ENCODE results near the gene APOLD1.

APOLD1 gene

GRCh38 chr12:12786706-12787601, 1.5 kb downstream of the APOLD1 start:
- TF ChIP-seq CTCF (conservative IDR thresholded peaks at IDR 0.05), result peak; percentile 19; the same call in 1 of the 2 replicates
- TF ChIP-seq ZFX (IDR thresholded peaks at IDR 0.05), result peak; percentile 74
- peak overlapping the region; percentile 93 for H3K27ac ChIP-seq

GRCh38 chr12:12788131-12788530, 2.7 kb downstream of the APOLD1 start:
- TF ChIP-seq ZFX (IDR thresholded peaks at IDR 0.05), result no peak
- no peak for TF ChIP-seq CTCF (conservative IDR thresholded peaks at IDR 0.05)
- peak overlapping the region; percentile 93 for H3K27ac ChIP-seq

- TF ChIP-seq ZFX (IDR thresholded peaks at IDR 0.05) (no peak), CTCF (conservative IDR thresholded peaks at IDR 0.05) (peak; percentile 95)
- no peak overlapping the region; the same call in 1 of the 2 replicates for H3K27ac ChIP-seq
Measured at GRCh38 chr12:12788675-12789368, 3.4 kb downstream of the APOLD1 start.

GRCh38 chr12:12790956-12791355, 5.5 kb downstream of the APOLD1 start:
- TF ChIP-seq ZFX (IDR thresholded peaks at IDR 0.05) (no peak), CTCF (conservative IDR thresholded peaks at IDR 0.05) (no peak)
- no peak overlapping the region for H3K27ac ChIP-seq

- H3K27ac ChIP-seq, result no peak overlapping the region
- no peak for TF ChIP-seq CTCF (conservative IDR thresholded peaks at IDR 0.05)
- TF ChIP-seq ZFX (IDR thresholded peaks at IDR 0.05), result no peak
Measured at GRCh38 chr12:12791756-12792369, 6.4 kb downstream of the APOLD1 start.

GRCh38 chr12:12792421-12792820, 7.0 kb downstream of the APOLD1 start:
- TF ChIP-seq ZFX (IDR thresholded peaks at IDR 0.05) (no peak), CTCF (conservative IDR thresholded peaks at IDR 0.05) (no peak)
- no peak overlapping the region for H3K27ac ChIP-seq

- no peak overlapping the region for H3K27ac ChIP-seq
- no peak for TF ChIP-seq CTCF (conservative IDR thresholded peaks at IDR 0.05)
- TF ChIP-seq ZFX (IDR thresholded peaks at IDR 0.05), result no peak
Measured at GRCh38 chr12:12794686-12795085, 9.2 kb downstream of the APOLD1 start.

Data from C4-2B (cell line).